SK-N-SH (cell line): ENCODE data around the gene TNIP3. TPM values are rescaled to one million over a fixed set of nuclear protein-coding genes. Genes with fewer than 3 reads are reported as not detected.

Experiments used
- polyA plus RNA-seq, 3 experiments: library from polyadenylated mRNA; depleted of rRNA; stranded (reverse); fragments of >200 nt; gene quantifications; 2 replicates each; pipeline ENCODE4 v1.2.3, GENCODE V29; 2012
- small RNA-seq, 7 experiments: library from RNA; depleted of rRNA; stranded (forward); fragments of <200 nt; gene quantifications; one replicate each; pipeline ENCODE3, GENCODE V24; 2012

TNIP3 gene
- polyA plus RNA-seq, 1 of the 3 experiments (the other 2 are of a cell fraction), result 0.15 TPM

Small RNA genes within 50 kb of the gene (small RNA-seq; reads per million reads assigned to genes)
- 0 reads per million in 7 experiments for gene RNU6-948P

Other genes with a start within 250 kb of the TNIP3 start
- 3.8 and 5.4 TPM in 2 replicates for gene PRDM5, start 241.6 kb downstream of the TNIP3 start, polyA plus RNA-seq (2012; rRNA removed)
- 0.13 TPM in 1 of 2 replicates, not detected in the other for gene NDNF, start 91.8 kb downstream of the TNIP3 start, polyA plus RNA-seq (2012; rRNA removed)
- not detected in 2 replicates for gene QRFPR, start 216.7 kb upstream of the TNIP3 start, polyA plus RNA-seq (2012; rRNA removed)